Esophagus muscularis mucosa (tissue), 4 donors: ENCODE data around the gene VHLL. TPM values are rescaled to one million over a fixed set of nuclear protein-coding genes. Genes with fewer than 3 reads are reported as not detected.
A peak's percentile ranks its signal among the peaks of the same experiment; 100 is the strongest.
"Not testable (repeated sequence)": the region's sequence is repeated elsewhere in the genome, so short reads cannot be mapped to it uniquely, and the experiment has no call there.

Source experiments
- DNase-seq: peaks from one replicate; pipeline ENCODE4 v3.0.0-alpha.2; 2017; ENCODE audit errors: extremely low spot score
- H3K27ac ChIP-seq, 4 donors: fragments of 200-600 bp; sonication (generic); replicated peaks in 1 of 4; 1 replicate in 3 of 4; 2 replicates in 1 of 4; pipeline ENCODE4 v1.5.1; 2016 to 2019; ENCODE audit warnings: mild to moderate bottlenecking in 1 of 4
- H3K27me3 ChIP-seq, 4 donors: fragments of 200-600 bp; sonication (generic); one replicate each; pipeline versions ENCODE4 v1.5.1 to v1.6.0; 2016 to 2019
- H3K36me3 ChIP-seq, 4 donors: fragments of 200-600 bp; sonication (generic); one replicate each; pipeline ENCODE4 v1.5.1; 2016 to 2019
- H3K4me1 ChIP-seq, 4 donors: fragments of 200-600 bp; sonication (generic); one replicate each; pipeline ENCODE4 v1.5.1; 2016 to 2019
- H3K4me3 ChIP-seq, 4 donors: fragments of 200-600 bp; sonication (generic); 1 replicate in 2 of 4; 2 replicates in 2 of 4; pipeline ENCODE4 v1.5.1; 2016 to 2019; ENCODE audit warnings: mild to moderate bottlenecking in 4 of 4, moderate library complexity in 1 of 4
- H3K9me3 ChIP-seq, 4 donors: fragments of 200-600 bp; sonication (generic); 1 replicate in 3 of 4; 2 replicates in 1 of 4; pipeline ENCODE4 v1.5.1; 2016 to 2019
- CTCF ChIP-seq, 3 experiments: fragments of 200-600 bp in 2 of 3; fragments of 450-650 bp in 1 of 3; sonication (generic) in 2 of 3; IDR thresholded peaks; one replicate each; pipeline ENCODE4 v1.5.1; 2017 to 2019; ENCODE audit warnings: antibody characterized with exemption in 3 of 3, mild to moderate bottlenecking in 2 of 3, moderate library complexity in 1 of 3
- EP300 ChIP-seq: sonication (generic); formaldehyde crosslinking; IDR thresholded peaks from one replicate; pipeline ENCODE4 v1.6.1; 2017; ENCODE audit warnings: antibody characterized with exemption
- POLR2A ChIP-seq: fragments of 450-650 bp; IDR thresholded peaks from one replicate; pipeline ENCODE4 v1.6.1; 2017; ENCODE audit warnings: antibody characterized with exemption, moderate library complexity, mild to moderate bottlenecking, low read depth
- POLR2AphosphoS5 ChIP-seq, 2 donors: sonication (generic); formaldehyde crosslinking; IDR thresholded peaks; one replicate each; pipeline ENCODE4 v1.6.1; 2017; ENCODE audit warnings: antibody characterized with exemption in 2 of 2
- WGBS: methylation state at CpG from one replicate; pipeline ENCODE4 v1.1.5; 2018; 5-methylcytosine and 5-hydroxymethylcytosine counted together
- intact Hi-C: fragments of 100-400 bp; cut with DNase I; formaldehyde crosslinking; loops from one replicate; pipeline ENCODE4 v1.15.1; 2023
- total RNA-seq, 4 donors: library from RNA; depleted of rRNA; stranded (reverse); fragments of >200 nt; gene quantifications; one replicate each; pipeline versions ENCODE4 v1.1.0 to v1.2.1, GENCODE V29; 2016

Gene VHLL
- total RNA-seq, 4 donors from 2014 or later: not detected

GRCh38 chr1:156336242-156336641, 37.1 kb upstream of the VHLL start:
- WGBS: 74% methylated on average over 4 of the region's 4 CpGs
- Histone ChIP-seq H3K36me3 (peaks cover 28 to 45% (median 44%) of the 10 kb centered on the region in 4 donors), H3K27ac (no peak overlapping the region), H3K4me3 (peak overlapping the region; percentile 78 to 94 (median 88)), H3K4me1 (peaks cover 19 to 29% (median 25%) of the 10 kb centered on the region in 4 donors), H3K9me3 (no peaks in the 10 kb centered on the region), H3K27me3 (no peaks in the 10 kb centered on the region)
- intact Hi-C loops: no loop called here
- TF ChIP-seq CTCF (IDR thresholded peaks at IDR 0.05): no peak
- no peak for TF ChIP-seq EP300
- no peak for TF ChIP-seq POLR2AphosphoS5 (IDR thresholded peaks at IDR 0.05)
- TF ChIP-seq POLR2A: no peak
- DNase-seq: no peak

DNA sequence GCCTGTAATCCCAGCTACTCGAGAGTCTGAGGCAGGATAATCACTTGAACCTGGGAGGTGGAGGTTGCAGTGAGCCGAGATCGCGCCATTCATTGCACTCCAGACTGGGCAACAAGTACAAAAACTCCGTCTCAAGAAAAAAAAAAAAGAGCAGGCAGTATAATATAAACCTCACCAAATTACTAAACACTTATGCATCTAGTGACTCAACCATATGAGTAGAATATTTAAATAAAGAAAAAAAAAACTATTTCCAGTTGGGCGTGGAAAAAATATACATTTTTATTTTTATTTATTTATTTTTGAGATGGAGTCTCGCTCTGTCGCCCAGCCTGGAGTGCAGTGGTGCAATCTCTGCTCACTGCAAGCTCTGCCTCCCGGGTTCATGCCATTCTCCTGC, 24.1 kb upstream of the VHLL start:
- H3K27ac ChIP-seq, H3K4me3 ChIP-seq, intact Hi-C loops, DNase-seq, H3K27me3 ChIP-seq, H3K4me1 ChIP-seq, H3K9me3 ChIP-seq: not testable (repeated sequence)
- 89% methylated on average over 9 of the region's 9 CpGs for WGBS
- peaks cover 68 to 93% (median 77%) of the 10 kb centered on the region in 4 donors for H3K36me3 ChIP-seq

DNA sequence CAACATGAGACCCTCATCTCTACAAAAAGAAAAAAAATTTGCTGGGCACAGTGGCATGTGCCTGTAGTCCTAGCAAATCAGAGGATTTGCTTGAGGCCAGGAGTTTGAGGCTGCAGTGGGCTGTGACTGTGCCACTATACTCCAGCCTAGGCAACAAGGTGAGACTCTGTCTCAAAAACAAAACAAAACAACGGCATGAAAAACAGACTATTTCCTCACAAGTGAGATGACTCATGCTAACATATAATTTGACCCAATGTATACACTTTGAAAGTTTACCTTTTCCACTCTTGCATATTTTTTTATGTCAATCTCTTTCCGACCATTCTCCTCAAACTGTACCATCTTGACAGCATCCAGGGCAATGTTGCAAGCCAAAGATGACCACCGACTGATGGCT, 21.5 kb upstream of the VHLL start:
- no peak for TF ChIP-seq EP300
- no peak for TF ChIP-seq POLR2AphosphoS5 (IDR thresholded peaks at IDR 0.05)
- no peak for TF ChIP-seq POLR2A
- TF ChIP-seq CTCF (IDR thresholded peaks at IDR 0.05): no peak
- no peaks in the 10 kb centered on the region for H3K4me1 ChIP-seq
- H3K9me3 ChIP-seq: no peaks in the 10 kb centered on the region
- H3K27me3 ChIP-seq: no peaks in the 10 kb centered on the region
- H3K27ac ChIP-seq: no peak overlapping the region
- H3K4me3 ChIP-seq: no peak overlapping the region
- intact Hi-C loops: no loop called here
- no peak for DNase-seq
- peaks cover 93 to 100% (median 96%) of the 10 kb centered on the region in 4 donors for H3K36me3 ChIP-seq
- 70% methylated on average over 3 of the region's 3 CpGs for WGBS

- H3K27me3 ChIP-seq: no peaks in the 10 kb centered on the region
- no peak overlapping the region for H3K27ac ChIP-seq
- no peak for DNase-seq
- TF ChIP-seq CTCF (IDR thresholded peaks at IDR 0.05) (peak; percentile 28 to 52 (median 40)), POLR2A (no peak)
- intact Hi-C loops: no loop called here
- peaks cover 90 to 100% (median 99%) of the 10 kb centered on the region in 4 donors for H3K36me3 ChIP-seq
- H3K4me3 ChIP-seq: no peak overlapping the region
- no peaks in the 10 kb centered on the region for H3K9me3 ChIP-seq
- H3K4me1 ChIP-seq: no peaks in the 10 kb centered on the region
- WGBS: 53% methylated on average over 1 of the region's 1 CpG
Measured at GRCh38 chr1:156319664-156320063, 20.6 kb upstream of the VHLL start.

DNA sequence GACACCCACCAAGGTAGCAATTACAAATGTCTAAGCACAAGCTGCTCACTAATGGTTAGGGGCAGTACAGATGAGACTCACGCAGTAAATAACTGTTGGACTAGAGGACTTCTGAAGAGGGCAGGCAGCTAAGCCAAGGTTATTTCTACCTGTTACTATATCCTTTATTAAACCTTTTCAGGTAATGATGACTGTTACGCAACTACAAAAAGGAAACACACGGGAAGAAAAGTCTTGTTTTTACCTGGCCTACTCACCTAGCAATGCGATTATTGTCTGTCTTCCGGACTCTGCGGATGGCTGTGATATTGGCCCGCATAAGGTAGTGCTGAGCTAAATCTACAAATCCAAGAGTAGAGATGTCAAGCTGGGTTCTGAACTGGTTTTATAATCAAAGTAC, 17.8 kb upstream of the VHLL start:
- no peaks in the 10 kb centered on the region for H3K27me3 ChIP-seq
- TF ChIP-seq POLR2A (no peak), EP300 (no peak), POLR2AphosphoS5 (IDR thresholded peaks at IDR 0.05) (no peak), CTCF (IDR thresholded peaks at IDR 0.05) (no peak)
- 92% methylated on average over 7 of the region's 7 CpGs for WGBS
- peaks cover 78 to 100% (median 100%) of the 10 kb centered on the region in 4 donors for H3K36me3 ChIP-seq
- no peaks in the 10 kb centered on the region for H3K4me1 ChIP-seq
- no peak overlapping the region for H3K4me3 ChIP-seq
- intact Hi-C loops: no loop called here
- no peak for DNase-seq
- H3K9me3 ChIP-seq: no peaks in the 10 kb centered on the region
- no peak overlapping the region for H3K27ac ChIP-seq
